GM10266 (cell line): ENCODE results near the gene RAF1.
"Not testable (repeated sequence)": the region's sequence is repeated elsewhere in the genome, so short reads cannot be mapped to it uniquely, and the experiment has no call there.

ENCODE experiments used
- DNase-seq: peaks from one replicate; pipeline ENCODE4 v3.0.0; 2012; ENCODE audit errors: extremely low spot score
- CTCF ChIP-seq: IDR thresholded peaks from 2 replicates; pipeline ENCODE4 v1.5.1; 2012; ENCODE audit warnings: mild to moderate bottlenecking, low read depth; ENCODE audit not compliant: control insufficient read depth, insufficient read depth; ENCODE audit errors: missing control alignments

The RAF1 gene

GRCh38 chr3:12653747-12654146 is 10.2 kb downstream of the RAF1 start:
- DNase-seq, result no peak
- TF ChIP-seq CTCF, result no peak

- DNase-seq, result no peak
- TF ChIP-seq CTCF, result no peak
These were observed 15.4 kb downstream of the RAF1 start for GRCh38 chr3:12648384-12648959.

GRCh38 chr3:12644331-12644937 is 19.5 kb downstream of the RAF1 start:
- DNase-seq, result no peak

GRCh38 chr3:12643724-12644123 is 20.2 kb downstream of the RAF1 start:
- no peak for TF ChIP-seq CTCF

More at GRCh38 chr3:12644331-12644937, 19.5 kb downstream of the RAF1 start:
- no peak for TF ChIP-seq CTCF

GRCh38 chr3:12643010-12643380 is 20.9 kb downstream of the RAF1 start:
- no peak for TF ChIP-seq CTCF
- DNase-seq, result no peak

More at GRCh38 chr3:12643724-12644123, 20.2 kb downstream of the RAF1 start:
- no peak for DNase-seq

- DNase-seq, result not testable (repeated sequence)
These were observed 23.1 kb downstream of the RAF1 start for GRCh38 chr3:12640853-12641252.

- no peak for DNase-seq
- TF ChIP-seq CTCF, result no peak
These were observed 25.8 kb downstream of the RAF1 start for GRCh38 chr3:12638105-12638504.
